Bronchial epithelial cell (primary cell): ENCODE measurements around the gene FBXO11. TPM values are rescaled to one million over a fixed set of nuclear protein-coding genes. Genes with fewer than 3 reads are reported as not detected.

Experiments
- DNase-seq: peaks from one replicate; pipeline ENCODE4 v3.0.0-alpha.2; 2010; ENCODE audit warnings: low read depth
- FAIRE-seq: peaks from 2 replicates; lab custom pipeline; 2011; peaks lifted over from hg19 to GRCh38; lab: Jason Lieb, UNC
- H3K27me3 ChIP-seq: 2 replicates; pipeline ENCODE4 v1.5.1; 2011; ENCODE audit warnings: low read length; ENCODE audit not compliant: control insufficient read depth, insufficient read depth
- H3K36me3 ChIP-seq: 2 replicates; pipeline ENCODE4 v1.5.1; 2011; ENCODE audit warnings: low read length; ENCODE audit not compliant: control insufficient read depth, insufficient read depth
- H3K4me3 ChIP-seq: 2 replicates; pipeline ENCODE4 v1.5.1; 2011; ENCODE audit warnings: mild to moderate bottlenecking, low read depth, low read length, control low read depth
- CTCF ChIP-seq: IDR thresholded peaks from 2 replicates; pipeline ENCODE4 v1.5.1; 2011; ENCODE audit warnings: mild to moderate bottlenecking, moderate library complexity, low read length, control low read depth, inconsistent platforms; ENCODE audit not compliant: insufficient read depth, severe bottlenecking
- total RNA-seq: library from RNA; depleted of rRNA; stranded (reverse); fragments of >200 nt; gene quantifications from 2 replicates; pipeline ENCODE4 v1.2.1, GENCODE V29; 2014

FBXO11 gene
- total RNA-seq, 1 donor from 2014 or later: 39.8 TPM

- Histone ChIP-seq H3K4me3 (no peak overlapping the region), H3K27me3 (no peaks in the 10 kb centered on the region), H3K36me3 (no peaks in the 10 kb centered on the region)
- DNase-seq (no peak), FAIRE-seq (no peak)
- TF ChIP-seq CTCF: no peak
Observed at GRCh38 chr2:47751856-47752414, 154.4 kb downstream of the FBXO11 start.

GRCh38 chr2:47747878-47748277, 158.4 kb downstream of the FBXO11 start:
- TF ChIP-seq CTCF: no peak
- DNase-seq (no peak), FAIRE-seq (no peak)
- Histone ChIP-seq H3K4me3 (no peak overlapping the region), H3K36me3 (no peaks in the 10 kb centered on the region), H3K27me3 (peaks cover 1% of the 10 kb centered on the region)

GRCh38 chr2:47744074-47744473, 162.2 kb downstream of the FBXO11 start:
- Histone ChIP-seq H3K4me3 (no peak overlapping the region), H3K27me3 (peaks cover 1% of the 10 kb centered on the region), H3K36me3 (no peaks in the 10 kb centered on the region)
- TF ChIP-seq CTCF: no peak
- DNase-seq (no peak), FAIRE-seq (no peak)

GRCh38 chr2:47741637-47742036, 164.7 kb downstream of the FBXO11 start:
- FAIRE-seq: no peak
- TF ChIP-seq CTCF: no peak
- Histone ChIP-seq H3K27me3 (peaks cover 1% of the 10 kb centered on the region), H3K36me3 (no peaks in the 10 kb centered on the region), H3K4me3 (no peak overlapping the region)
- no peak for DNase-seq

- FAIRE-seq (no peak), DNase-seq (no peak)
- H3K36me3 ChIP-seq: no peaks in the 10 kb centered on the region
- no peak overlapping the region for H3K4me3 ChIP-seq
- TF ChIP-seq CTCF: no peak
- peaks cover 1% of the 10 kb centered on the region for H3K27me3 ChIP-seq
Observed at GRCh38 chr2:47741101-47741500, 165.2 kb downstream of the FBXO11 start.

Other genes starting within 250 kb of the FBXO11 start
- gene MSH6, start 123.4 kb downstream of the FBXO11 start, total RNA-seq: 18.4 and 20.5 TPM in 2 replicates